A172 (cell line): ENCODE results near the gene ADARB2. TPM values are rescaled to one million over a fixed set of nuclear protein-coding genes. Genes with fewer than 3 reads are reported as not detected.

ENCODE experiments used
- DNase-seq: peaks from one replicate; pipeline ENCODE4 v3.0.0-alpha.2; 2015; ENCODE audit warnings: low spot score
- total RNA-seq: library from RNA; depleted of rRNA; stranded (reverse); fragments of >200 nt; shearing (Covaris generic); gene quantifications from 2 replicates; pipeline ENCODE4 v1.2.3, GENCODE V29; 2014

Gene ADARB2
- total RNA-seq, 1 experiment from 2014 or later = 1.2 TPM

DNA sequence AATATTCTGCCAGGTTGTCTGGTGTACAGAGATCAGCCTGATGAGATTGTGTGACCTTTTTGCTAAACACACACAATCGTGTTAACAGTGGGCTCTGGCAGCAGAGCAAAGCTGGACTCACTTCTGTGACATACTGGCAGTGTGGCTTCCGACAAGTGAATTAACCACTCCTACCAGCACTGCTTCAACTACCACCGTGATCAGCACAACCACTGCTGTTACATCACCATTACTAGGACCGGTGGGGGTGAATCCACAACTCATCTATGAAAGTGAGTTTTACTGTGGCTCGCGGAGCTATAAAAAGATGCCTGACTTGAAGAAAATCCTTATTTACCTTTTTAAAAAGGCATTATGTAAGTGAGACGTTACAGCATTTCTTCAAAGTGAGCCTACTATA is 545.6 kb downstream of the ADARB2 start:
- DNase-seq = no peak

DNA sequence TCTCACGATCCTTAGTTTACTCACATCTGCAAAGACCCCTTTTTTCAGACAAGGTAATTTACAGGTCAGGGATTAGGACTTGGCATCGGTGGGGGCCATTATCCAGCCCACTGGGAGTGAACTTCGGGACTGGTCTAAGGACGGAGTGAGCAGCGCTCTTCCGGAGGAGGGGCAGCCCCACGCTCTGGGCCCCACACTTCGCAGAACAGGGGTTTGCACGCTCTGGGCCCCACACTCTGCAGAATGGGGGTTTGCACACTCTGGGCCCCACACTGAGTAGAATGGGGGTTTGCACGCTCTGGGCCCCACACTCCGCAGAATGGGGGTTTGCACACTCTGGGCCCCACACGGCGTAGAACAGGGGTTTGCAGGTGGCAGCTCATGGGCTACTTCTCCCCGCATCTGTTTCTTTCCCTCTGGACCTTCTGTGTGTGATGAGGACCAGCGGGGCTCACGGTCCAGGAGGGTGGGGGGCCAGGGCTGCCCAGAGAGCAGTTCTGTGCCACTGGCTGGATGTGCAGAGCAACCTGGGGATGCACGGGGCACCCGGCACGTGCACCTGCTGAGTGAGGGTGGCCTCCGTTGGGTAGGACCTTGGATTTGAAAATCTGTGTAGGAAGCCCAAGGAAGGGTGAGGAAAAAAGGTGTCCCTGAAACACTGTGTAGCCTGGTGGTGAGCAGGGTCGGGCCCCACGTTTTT is 546.4 kb downstream of the ADARB2 start:
- no peak for DNase-seq

DNA sequence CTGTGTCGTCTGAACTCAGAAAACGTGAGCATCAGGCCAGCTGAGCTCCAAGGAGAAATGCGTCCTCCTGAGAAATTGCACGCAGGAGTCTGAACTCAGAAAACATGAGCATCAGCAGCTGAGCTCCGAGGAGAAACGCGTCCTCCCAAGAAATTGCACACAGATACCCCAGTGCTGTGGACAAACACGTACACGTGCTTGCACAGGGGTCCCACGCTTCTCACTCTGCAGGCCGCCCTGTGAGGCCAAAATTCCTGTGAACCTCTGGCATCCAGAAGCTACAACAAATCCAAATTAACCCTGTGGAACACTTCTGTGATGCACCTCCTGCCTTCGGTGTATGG is 547.3 kb downstream of the ADARB2 start:
- no peak for DNase-seq

DNA sequence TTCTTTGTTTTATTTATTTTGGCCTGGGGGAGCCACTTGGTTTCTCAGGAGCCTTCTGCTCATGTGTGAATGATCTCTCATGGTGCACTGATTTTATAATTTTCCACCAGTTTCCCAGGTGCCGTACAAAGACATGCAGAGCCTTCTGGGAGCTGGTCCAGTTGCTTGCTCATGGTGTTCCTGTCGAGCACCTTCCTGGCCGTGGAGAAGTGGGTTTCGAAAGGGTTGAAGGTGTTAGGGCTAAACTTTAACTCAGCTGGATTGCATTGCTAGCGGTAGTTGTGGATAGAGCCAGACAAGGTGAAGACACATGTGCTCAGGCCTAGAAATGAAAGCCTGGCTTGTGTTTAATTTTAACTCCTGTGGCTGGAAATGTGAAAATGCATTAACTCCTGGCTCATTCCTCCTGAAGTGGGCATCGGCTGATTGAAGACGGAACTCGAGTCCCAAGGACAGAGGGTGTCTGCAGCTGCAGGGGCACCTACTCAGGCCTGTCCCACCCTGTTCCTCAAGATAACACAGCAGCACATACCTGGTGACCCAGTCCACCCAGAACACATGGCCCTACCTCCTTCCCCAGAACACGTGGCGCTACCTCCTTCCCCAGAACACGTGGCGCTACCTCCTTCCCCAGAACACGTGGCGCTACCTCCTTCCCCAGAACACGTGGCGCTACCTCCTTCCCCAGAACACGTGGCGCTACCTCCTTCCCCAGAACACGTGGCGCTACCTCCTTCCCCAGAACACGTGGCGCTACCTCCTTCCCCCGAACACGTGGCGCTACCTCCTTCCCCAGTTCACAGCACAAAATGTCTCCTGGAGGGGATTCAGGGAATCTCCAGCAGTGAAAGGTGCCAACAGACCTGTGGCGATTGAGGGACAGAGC is 547.9 kb downstream of the ADARB2 start:
- DNase-seq = no peak

DNA sequence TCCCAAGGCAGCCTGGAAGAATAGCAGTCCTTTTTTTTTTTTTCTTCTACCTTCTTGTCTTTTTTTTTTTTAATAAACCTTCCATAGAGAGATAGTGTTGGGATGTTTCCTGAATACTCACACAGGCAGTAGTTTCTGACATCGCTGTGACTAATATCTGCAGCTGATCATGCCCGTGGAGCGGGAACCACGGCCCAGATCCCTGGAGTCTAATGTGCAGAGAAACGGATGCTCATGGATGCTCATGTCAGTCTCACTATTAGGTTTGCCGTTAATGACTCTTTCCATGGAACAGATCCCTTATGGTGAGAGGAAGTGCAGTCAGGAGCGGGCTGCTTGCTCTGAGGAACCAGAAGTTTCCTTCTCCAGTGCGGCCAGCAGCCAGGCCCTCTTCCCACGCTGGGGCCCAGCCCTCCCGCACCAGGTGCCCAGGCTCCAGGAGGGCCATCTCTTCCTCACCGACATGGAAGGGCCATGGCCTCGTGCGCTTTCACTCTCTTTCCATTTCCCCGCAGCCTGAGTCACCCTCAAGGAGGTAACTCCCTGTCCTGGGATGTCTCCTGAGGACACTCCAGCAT is 548.7 kb downstream of the ADARB2 start:
- no peak for DNase-seq

DNA sequence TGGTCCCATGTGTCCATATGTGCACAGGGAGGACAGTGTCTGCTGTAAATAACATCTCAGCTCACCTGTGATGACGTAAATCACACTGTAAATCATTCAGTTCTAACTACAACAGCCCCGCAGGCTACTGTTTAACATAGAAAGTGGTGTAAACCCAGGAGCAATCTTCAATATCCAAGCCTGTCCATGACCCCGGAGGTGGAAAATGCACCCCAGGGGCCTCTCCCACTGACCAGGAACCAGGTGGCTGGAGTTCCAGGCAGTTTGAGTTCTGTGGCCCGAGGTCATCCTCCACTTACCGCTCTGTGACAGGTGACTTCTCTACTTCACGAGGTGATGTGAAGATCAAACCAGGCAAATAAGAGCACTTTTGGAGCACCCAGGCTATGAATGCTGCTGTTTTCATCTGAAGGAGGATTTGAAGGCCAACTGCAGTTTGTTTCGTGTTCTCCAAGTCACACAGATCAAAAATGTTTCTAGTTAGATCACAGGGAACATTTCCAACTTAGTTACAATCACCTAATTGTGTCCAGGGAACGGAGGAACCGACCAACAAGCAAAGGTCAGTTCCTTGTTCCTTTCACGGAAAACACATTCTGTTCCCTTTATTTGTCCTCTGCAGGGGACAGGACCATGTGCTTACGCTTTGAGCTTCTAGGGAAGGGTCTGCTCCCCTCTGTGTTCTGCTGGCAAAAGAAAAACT is 549.3 kb downstream of the ADARB2 start:
- no peak for DNase-seq

DNA sequence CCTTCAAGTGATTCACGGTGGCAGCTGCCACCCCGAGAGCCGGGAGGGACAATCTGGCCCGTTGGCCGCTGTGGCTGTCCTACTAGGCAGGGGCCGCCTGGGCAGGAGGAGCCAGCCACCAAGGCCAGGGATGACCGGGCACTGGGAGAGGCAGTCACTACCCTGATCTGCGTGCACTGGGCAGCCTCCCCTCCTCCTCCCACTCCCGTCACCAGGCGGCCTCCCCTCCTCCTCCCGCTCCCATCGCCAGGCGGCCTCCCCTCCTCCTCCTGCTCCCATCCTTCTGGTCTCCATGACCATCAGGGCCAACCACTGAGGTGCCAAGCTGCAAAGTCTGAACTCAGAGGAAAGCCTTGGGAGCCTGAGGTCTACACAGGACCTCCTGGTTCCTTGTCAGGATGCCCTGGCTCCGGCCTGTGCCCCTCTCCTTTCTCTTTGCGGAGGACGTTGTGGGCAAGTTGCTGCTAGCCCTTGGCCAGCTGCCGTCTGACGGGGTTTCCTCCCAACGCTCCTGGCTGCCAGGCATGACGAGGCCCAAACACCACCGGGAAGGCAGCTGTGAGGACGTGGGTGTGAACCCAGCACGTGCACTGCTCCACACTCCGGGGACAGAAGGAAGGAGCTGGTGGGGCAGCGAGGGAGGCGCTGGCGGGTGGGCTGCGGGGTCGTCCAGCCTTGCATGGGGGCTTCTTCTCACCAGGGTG is 550.0 kb downstream of the ADARB2 start:
- no peak for DNase-seq

DNA sequence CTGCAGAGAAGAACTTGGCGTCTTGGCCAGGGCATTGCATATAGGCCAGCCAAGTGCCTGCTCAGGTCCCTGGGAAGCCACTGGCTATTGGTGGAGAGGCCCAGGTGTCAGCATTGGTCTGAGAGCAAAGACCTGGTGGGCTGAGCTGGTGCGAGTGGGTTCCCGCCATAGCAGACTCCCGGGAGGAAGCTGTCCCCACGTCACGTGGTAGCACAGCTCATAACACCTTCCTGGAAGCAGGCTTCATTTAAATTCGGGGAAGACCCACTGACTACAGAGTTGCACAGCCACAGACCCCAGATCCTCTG is 550.7 kb downstream of the ADARB2 start:
- DNase-seq = no peak

DNA sequence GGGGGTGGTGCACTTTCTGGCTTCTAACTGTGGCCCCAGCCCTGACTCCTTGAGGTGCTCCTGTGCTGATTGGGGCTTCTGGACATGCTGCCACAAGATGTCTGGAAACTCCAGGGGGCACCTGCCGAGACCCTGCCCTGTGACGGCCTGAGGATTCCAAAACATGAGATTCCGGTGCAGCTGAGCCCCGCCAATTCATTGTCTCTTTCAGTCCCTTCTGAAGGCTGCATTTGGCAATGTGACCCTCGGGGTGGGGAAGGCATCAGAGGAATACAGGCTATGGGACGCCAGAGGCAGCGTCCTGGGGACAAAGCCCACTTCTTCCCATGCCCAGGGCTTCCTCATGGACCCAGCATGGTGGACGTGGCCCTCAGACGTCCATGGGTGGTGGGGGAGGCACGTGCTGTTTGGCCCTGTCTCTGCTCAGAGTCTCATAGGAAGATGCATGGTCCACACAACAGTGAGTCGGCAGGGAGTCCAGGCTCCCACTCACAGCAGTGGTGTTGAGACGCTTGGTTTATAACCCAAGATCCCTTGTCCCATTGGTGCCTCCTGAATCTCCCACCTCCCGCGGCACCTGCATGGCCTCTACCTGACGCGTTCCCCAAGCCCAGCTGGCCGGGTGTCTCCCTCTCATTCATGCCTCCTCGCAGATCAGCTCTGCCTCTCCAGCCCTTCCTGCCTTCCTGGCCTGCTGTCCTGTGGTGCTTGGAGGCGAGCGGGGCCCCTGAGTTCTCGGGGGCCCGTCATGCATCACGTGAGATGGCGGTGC is 551.2 kb downstream of the ADARB2 start:
- DNase-seq = no peak

DNA sequence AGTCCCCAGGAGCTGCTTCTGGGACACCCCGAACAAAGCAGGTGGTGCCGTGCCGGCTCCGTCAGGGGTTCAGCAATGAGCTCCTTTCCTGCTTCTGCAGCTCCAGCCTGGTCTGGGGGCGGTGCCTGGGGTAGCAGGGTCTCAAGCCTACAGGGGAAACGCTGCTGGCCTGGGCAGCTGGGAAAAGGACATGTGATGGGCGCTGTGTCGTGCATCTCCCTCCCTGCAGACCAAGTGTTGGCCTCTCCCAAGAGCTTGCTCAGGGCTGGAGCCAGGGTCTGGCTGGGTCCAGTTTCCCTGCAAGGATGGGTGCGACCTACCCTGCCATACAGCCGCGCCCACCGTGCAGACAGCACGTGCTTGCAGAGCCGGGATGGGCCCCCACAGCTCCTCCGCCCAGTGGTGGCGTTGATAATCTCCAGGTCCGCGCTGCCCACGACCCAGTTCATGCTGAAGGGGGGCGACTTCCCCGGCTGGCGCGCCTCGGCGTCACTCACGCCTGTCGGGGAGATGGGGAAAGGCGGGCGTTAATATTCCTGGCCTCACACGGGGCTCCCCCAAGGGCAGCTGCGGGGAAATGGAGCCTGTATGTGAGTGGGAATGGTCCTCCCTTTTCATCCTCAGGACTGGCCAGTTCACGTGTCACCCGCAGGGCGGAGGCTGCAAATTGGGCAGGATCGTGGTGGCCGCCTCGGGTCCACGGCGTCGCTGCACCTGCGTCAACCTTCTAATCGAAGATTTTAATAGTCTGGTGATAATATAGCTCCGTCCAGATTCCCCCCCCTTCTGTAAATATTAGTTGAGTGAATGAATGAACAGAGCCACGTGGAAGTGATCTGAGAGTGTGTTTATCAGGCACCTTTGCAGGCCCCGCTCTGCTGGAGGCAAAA is 552.5 kb downstream of the ADARB2 start:
- no peak for DNase-seq

DNA sequence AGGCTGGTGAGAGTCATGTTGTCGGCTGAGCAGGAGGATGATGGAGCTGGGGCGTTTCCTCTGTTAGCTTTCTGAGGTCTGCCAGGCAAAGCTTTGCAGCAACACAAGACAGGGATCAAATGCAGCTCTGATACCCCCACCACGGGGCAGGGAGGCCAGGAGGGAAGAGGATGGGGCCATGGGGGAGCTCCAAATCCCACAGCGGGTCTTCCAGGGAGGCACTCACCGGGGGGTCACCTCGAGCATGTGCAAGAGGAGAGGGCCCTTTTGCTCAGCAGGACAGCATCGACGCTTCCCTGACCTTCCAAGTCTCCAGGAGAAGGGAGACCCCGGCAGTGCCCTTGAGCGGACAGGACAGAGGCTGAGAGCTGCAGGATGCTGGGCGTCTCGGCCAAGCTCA is 553.6 kb downstream of the ADARB2 start:
- no peak for DNase-seq

DNA sequence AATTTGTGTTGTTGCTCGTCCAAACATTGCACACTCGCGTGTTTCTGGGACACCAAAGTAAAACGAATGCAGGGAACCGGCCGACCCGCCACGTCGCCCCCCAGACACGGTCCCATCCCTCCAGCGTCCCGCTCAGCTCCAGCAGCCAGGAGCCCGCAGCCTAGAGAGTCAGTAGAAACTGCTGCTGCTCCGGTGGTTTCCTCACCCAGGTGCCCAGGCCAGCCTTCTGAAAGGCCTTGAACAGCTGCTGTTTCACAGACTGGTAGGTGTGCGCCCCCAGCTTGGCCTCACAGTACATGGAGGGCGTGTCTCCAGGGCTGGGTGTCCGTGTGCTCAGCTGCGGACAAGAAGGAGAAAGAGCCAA is 554.3 kb downstream of the ADARB2 start:
- DNase-seq = no peak

DNA sequence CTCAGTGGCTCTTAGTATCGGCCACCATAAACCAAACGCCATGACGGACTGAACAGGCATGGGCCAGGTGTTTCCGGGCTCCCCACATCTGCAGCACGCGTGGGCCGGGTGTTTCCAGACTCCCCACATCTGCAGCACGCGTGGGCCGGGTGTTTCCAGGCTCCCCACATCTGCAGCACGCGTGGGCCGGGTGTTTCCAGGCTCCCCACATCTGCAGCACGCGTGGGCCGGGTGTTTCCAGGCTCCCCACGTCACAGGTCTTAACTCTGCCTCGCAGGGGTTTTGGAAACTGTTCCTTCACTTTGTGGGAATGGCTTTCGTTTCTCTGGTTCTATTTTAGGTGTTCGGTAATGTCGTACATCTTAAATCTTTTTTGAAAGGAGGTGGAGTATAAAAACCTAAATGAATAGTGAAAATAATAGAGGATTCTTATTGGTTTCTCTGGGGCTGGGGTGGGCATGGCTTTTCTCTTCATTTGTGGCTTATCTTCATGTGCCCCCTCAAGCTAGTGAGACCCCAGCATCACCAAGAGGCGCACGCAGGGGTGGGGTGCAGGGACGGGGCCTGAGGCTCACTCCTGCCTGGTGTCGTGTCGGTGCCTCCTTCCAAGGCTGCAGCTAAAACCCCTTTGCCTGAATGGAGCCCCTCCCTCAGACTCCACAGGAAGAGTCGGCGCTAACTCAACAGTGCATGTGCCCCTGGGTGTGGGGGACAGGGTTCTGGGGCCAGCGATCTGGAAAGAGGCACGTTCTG is 554.9 kb downstream of the ADARB2 start:
- no peak for DNase-seq

DNA sequence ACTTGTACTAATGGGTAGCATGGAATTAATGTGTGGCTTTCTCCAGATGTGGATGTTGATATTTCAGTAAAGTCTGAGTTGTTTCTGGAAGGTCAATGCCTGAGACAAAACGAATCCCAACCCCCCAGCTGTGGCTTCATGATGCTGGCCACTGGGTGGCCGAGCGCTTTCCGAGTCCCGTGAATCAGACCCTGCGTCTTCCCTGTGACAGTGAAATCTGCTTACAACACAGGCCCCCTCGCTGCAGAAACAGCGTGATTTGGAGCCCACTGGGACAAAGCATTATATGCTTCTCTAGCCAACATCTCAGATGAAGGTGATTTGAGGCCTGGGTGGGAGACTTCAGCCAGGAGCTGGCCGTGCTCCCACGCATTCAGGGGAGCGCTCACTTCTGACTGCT is 556.5 kb downstream of the ADARB2 start:
- no peak for DNase-seq

DNA sequence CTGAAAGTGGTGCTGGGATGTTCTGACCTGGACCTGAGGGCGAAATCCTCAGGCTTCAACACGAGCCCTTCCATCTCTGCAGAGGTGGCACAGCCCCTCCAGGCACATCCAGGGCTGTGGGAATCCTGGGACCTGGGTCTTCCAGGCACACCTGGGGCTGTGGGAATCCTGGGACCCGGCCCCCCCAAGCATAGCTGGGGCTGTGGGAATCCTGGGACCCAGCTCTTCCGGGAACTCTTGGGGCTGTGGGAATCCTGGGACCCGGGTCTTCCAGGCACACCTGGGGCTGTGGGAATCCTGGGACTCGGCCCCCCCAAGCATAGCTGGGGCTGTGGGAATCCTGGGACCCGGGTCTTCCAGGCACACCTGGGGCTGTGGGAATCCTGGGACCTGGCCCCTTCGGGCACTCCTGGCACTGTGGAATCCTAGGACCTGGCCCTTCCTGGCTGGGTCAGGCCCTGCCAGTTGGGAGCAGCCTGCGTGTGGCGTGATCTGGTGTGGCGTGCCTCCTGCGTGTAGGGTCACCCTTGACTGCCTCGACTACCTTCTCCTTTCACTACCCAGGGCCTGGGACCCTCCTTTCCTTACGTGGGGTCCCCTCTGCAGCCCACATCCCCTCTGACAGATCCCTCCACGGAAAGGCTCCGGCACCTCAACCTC is 557.1 kb downstream of the ADARB2 start:
- no peak for DNase-seq

DNA sequence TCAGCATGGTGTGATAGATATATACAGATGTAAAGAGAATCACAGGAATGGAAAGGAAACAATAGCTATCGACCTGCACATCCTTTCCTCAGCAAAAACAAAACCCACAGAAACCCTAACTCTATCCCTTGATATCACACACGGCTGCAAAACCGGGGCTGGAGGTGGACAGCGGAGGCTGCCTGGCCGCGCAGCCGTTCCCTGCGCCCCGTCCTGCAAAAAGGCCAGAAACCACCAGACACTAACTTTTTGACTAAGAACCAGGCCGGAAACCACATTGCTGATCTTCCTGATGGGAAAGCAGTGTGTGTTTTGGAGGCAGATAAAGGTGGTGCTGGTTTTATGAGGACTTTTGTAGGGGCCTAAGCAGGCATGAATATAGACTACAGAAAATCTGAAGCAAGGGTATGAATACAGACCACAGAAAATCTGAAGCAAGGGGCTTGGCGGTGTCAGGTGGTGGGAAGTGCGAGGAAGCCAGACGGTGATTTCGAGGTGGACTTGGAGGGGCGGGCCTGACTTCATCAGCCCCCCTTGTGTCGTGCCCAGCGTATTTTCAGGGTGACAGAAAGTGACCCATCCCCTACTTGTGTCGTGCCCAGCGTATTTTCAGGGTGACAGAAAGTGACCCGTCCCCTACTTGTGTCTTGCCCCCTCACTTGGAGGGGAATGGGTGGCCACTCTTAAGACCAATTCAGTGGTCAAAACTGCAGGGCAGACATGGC is 557.8 kb downstream of the ADARB2 start:
- no peak for DNase-seq

DNA sequence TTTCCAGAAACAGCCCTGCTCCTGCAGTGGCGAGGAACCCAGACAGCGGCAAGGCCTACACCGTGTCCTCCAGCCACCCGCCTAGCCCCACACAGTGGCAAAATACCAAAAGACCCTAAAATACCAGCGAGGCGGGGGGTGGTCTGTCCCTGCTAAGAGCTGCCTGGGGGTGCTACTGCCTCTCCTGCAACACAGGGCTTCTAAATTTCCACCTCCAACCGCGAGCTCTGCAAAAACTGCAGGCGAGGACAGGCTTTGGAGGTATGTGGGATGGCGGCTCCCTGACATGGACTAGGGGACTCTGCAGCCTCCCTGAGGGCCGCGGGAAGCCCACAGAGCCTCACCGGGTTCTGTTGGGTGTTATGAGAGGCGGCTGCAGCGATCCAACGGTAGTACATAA is 558.8 kb downstream of the ADARB2 start:
- DNase-seq = no peak

DNA sequence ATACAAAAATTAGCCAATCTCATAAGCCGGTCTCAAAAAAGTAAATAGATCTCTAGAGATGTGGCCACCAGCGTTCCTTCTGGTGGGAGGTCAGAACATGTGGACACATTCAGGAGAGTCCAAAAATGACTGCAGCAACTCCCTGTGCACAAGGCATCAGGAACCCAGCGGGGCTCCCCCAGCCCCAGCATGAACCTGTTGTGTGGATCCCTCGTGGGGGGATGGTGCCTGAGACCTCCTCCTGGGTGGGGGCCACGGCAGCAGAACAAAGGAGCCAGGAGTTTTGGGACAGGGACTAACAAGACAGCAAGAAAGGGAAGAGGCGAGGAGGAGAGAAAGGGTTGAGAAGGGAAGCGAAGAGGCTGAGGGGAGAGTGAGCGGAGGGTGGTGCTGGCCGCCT is 559.4 kb downstream of the ADARB2 start:
- no peak for DNase-seq
